ENCODE data around the gene PDE2A.

DNA sequence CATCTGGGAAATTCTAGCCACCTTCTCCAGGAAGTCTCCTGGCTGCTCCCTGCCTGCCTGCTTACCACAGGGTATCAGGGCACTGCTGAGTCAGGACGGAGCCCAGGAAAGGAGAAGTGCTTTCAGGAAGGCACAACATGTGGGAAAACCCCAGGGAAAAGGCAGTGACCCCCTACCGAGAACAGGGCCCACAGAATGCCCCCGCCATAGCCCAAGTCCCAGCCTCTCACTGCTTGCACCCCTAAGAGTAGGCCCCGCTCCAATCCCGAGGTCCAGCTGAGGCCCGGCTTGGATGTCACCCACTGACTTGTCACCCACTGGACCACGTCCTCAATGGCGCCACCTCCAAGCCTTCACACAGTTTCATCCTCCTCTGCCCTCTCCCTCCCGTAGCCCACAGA is 43.9 kb upstream of the PDE2A start:
- TF ChIP-seq, protein P1, sequence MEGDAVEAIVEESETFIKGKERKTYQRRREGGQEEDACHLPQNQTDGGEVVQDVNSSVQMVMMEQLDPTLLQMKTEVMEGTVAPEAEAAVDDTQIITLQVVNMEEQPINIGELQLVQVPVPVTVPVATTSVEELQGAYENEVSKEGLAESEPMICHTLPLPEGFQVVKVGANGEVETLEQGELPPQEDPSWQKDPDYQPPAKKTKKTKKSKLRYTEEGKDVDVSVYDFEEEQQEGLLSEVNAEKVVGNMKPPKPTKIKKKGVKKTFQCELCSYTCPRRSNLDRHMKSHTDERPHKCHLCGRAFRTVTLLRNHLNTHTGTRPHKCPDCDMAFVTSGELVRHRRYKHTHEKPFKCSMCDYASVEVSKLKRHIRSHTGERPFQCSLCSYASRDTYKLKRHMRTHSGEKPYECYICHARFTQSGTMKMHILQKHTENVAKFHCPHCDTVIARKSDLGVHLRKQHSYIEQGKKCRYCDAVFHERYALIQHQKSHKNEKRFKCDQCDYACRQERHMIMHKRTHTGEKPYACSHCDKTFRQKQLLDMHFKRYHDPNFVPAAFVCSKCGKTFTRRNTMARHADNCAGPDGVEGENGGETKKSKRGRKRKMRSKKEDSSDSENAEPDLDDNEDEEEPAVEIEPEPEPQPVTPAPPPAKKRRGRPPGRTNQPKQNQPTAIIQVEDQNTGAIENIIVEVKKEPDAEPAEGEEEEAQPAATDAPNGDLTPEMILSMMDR (IDR thresholded peaks at IDR 0.05): no peak
- no peak for TF ChIP-seq POLR2A (IDR thresholded peaks at IDR 0.05)

All from heart left ventricle (tissue), 13 donors.